EH (cell line): ENCODE data around the gene CHM.

Experiments
- DNase-seq: peaks from one replicate; pipeline ENCODE4 v3.0.0-alpha.2; 2015; ENCODE audit warnings: low read depth

Gene CHM

DNA sequence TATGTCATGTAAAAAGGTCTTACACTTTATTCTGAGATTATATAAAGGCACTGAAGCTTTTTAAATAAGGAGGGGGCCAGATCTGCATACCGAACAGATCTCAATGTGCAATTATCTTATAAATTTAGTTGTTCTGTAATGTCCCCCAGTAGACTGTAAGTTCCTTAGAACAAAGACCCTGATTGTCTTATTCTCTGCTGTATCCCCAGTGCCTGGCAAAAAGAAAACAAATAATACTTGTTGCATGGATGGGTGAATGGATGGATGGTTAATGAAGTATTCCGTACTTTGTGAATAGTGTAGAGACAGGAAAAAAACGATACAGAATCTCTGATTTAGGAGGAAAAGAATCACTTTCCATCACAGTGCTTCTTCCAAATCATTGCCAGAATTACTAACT, 141.5 kb downstream of the CHM start:
- DNase-seq: no peak

DNA sequence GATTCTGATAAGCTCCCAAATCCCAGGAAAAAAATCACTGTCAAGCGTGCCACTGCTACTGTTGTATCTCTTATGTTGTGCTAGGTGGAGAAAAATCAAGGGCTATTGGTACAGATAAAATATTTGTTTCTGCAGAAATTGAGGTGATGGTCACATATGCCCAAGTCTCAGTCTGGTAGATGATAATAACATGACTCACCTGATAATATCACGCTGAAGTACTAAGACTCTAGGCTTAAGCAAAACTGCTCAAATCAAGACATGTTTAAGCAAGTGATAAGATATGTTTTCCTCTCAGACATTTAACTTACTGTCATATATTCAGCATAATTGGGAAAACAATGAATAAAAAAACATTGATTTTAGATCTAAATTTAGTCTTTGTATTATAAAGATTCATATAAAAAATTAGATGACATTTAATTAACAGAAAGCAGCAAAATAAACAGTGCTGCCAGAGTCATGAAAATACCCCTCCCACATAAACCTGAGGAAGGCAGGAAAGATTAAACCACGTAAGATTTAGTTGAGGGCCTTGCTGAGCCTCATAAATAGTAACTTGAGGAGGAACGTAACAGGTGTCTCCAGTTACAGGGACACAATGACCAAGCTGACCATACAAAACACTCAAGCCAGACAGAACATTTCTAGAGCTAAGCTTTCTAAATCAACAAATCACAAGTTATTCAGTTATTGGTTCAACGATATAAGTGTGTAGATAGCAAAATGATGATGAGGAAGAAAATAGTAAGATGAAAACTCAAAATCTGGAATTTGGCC, 143.5 kb downstream of the CHM start:
- DNase-seq: no peak

DNA sequence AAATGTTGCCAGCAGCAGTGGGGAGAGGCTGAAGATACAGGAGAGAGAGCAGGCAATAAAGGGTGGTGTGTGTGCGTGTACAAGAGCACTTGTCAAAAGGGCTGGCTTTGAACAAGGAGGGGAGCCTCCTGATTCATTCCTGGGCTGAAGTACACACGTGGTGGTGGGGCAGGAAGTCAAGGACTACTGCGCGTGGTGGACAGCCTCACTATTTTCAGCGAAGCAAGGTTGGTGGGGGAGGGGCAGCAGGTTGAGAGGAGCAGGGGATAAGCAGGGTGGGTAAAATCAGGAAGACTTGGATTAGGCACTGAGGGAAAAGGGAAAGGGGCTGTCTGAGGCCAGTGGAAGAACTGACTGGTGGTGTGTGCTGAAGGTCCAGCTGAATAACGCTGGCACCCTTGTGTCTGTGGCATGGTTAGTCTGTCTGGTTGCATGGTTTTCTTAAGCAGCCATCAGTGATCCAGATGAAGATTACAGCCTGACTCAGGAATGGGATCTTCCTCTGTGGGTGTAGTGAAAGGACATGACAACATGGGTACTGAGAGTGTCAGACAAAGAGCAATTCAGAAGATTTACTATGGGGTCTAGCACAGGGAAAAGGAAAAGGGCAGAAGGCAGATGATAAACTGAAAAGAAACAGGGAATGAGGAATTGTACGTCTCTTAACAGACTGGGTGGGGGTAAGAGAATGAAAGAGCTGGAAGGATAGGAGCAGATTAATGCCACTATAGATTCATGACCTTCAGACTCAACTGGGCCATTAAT, 149.8 kb downstream of the CHM start:
- no peak for DNase-seq

DNA sequence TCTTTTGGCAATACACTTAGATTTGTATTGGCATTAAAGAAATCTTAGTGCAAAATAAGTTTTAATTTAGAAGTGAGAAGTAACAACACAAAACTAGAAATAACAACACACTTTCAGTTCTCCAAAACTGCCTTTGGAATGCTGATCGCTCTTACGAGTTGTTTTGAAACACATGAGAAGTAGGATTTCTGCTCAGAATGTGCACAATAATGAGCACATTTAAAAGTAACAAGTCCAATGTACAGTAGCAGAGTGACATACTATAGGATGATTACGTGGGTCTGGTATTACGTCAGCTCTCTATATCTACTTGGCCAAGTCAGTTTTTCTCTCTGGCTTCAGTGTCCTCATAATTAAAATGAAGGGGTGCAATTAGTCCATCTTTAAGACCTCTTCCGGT, 164.8 kb downstream of the CHM start:
- DNase-seq: no peak

DNA sequence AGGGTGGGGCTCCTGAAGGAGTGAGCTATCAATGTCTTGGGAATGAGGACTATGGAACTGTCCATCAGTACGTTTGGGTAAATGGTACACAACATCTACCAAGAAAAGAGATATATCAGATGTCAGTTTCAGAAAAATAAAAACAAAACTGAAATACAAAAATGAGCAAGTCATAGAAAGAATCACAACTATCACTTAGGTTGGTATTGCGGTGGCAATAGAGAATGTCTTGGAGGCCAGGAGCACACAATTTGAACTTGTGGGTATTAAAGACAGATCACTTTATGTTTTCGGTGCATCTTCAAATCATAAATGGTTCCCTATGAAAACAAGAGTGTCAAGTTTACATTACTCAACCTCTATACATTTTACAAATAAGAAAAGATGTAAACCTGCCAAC, 176.8 kb downstream of the CHM start:
- DNase-seq: no peak

DNA sequence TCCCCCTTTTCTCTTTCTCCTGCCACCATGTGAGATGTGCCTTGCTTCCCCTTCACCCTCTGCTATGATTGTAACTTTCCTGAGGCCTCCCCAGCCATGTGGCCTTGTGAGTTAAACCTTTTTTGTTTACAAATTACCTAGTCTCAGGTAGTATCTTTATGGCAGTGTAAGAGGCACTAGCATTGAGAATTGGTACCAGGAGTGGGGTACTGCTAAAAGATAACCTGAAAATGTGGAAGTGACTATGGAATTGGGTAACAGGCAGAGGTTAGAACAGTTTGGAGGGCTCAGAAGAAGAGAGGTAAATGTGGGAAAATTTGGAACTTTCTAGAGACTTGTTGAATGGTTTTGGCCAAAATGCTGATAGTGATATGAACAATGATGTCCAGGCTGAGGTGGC, 182.0 kb downstream of the CHM start:
- DNase-seq: no peak

DNA sequence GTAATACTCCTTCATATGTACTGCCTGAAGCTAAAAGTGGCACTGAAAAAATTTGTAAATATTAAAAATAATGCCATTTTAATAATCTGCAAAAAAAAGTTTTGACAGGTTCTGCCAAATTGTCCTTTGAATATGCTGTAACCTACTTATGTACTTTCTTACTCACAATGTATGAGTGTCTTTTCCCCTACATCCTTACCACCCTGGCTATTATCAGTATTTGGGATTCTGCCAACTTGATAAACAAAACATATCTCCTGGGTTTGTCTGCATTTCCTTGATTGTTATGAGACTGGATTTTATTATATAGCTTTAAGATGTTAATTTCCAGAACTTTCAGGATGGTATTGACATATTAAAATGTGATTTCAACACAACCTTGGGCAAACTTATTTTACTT, 187.9 kb downstream of the CHM start:
- DNase-seq: peak; percentile 0

DNA sequence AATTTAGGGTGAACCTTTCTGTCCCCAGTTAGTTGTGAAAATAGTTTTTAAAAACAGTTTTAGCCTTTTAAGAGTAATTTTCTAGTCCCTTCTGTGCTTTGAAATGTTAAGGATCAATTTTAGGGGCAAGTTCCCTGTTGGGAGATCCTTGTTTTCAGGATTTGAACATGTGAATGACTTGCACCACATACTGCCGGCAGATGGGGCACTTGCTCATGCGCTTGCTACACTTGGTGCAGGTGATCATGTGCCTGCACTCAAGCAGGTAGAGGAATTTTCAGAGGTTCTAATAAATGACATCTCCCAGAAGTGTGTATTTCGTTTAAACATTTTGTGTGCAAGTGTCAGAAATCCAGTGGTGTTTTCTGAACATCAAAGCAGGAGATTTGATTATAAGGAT, 195.9 kb downstream of the CHM start:
- peak; percentile 3 for DNase-seq

DNA sequence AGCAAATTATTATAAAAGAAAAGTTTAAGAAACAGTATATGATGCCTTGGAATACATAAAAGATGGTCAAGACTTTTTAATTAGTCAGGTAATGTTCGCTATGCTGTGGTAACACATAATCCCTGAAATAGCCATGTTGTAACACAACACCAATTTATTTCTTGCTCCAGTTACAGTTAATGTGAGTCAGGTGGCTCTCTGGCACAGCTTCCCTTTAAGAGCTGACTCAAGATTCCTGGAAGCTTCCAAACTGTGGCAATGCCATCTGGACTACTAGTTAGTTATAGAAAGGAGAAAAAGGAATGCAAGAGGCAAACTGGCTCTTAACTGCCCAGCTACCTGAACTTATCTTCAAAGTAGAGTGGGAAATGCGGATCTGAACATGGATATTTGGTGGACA, 210.5 kb downstream of the CHM start:
- peak; percentile 2 for DNase-seq

DNA sequence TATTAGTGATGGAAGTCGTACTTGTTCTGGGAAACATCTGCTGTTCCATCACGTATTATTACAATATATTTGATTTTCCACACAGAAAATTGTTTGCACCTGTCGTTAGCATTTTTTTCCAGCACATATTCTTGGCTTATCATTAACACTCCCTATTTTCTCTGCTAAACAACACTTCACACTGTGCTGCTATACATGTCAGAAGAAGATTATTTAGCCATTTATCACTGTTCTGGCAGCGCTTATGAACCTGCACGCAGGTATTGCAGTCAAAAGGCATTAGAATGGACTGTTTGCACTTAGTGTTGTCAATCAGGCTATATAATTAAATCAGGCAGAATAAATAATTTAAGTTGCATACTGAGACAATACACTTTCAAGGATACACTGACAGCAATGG, 218.6 kb downstream of the CHM start:
- no peak for DNase-seq

DNA sequence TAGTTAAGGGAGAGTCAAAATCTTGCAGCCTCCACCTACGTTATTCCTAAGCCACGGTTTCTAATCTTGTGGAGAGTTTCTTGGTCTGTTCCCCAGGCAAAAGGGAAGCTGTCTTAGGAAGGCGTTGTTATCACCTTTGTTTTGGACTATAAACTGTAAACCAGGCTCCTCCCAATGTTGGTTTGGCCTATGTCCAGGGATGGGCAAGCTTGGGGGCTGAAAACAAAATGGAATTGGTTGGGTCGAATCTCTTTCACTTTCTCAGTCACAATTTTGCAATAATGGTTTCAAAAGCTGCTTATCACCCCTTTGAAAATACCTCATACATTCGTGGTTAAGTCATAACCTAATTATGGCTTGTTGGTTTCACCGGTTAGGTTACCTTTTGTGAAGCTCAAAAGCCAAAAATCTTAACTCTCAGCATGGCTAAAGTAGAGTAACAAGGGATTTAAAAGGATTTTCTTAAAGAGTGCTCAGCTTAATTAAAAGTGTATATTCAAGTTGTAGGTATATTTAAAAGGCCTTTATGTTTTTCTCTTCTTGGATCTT, 232.1 kb downstream of the CHM start:
- no peak for DNase-seq
